ENCODE data around the gene SUN2.

Gene SUN2

GRCh38 chr22:38753948-38754750, 1.6 kb downstream of the SUN2 start:
- no peak for DNase-seq (ENCODE audit: low read depth in 2 of 2)

DNA sequence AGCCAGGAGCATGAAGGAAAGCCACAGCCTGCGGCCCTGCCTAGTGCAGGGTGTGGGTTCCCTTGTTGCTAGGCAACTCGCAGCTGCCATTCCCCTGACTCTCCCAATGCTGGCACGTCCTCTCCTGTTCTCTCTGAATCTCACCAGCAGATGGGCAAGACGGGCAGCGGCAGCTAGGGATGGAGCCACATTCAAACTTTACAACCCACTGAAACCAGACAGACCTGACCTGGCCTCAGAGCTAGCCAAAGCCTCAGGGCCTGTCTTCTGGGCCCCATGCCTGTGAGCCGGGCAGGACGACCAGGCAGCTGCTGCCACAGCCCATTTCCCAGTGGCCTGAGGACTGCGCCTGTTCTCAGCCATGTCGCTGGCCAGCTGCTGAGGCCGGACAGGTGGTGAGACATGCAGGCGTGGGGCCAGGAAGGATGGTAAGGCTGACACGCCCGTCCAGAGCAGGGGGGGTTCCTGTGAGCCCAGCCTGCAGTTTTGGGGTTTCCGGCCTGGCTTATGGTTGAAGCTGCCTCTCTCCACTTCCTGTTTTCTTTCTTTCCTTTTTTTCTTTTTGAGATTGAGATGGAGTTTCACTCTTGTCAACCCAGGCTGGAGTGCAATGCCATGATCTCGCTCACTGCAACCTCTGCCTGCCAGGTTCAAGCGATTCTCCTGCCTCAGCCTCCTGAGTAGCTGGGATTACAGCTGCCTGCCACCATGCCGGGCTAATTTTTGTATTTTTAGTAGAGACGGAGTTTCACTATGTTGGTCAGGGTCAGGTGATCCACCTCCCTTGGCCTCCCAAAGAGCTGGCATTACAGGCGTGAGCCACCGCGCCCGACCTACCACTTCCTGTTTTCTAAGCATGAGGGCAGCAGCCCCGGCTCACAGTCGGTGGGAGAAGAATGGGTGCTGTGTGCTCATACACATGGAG, 4.1 kb downstream of the SUN2 start:
- peak in 1 of 2 donors; percentile 32 for DNase-seq (ENCODE audit: low read depth in 2 of 2)

DNA sequence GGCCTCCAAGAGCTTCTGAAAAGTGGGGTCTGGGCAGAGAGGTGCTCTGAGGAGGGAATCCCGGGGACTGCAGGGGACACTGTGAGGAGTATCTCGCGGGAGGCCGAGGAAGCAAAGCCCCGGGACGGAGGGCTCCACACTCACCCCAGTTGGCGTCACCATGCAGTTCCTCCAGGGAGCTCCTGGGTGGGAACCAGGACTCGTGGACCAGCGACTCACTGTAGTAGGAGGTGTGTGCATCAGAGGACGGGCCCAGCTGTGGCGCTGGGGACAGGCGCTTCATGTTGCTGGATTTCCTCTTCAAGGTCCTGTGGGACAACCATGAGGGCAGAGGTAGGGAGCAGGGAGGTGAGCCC, 4.8 kb downstream of the SUN2 start:
- DNase-seq (ENCODE audit: low read depth in 2 of 2): no peak

DNA sequence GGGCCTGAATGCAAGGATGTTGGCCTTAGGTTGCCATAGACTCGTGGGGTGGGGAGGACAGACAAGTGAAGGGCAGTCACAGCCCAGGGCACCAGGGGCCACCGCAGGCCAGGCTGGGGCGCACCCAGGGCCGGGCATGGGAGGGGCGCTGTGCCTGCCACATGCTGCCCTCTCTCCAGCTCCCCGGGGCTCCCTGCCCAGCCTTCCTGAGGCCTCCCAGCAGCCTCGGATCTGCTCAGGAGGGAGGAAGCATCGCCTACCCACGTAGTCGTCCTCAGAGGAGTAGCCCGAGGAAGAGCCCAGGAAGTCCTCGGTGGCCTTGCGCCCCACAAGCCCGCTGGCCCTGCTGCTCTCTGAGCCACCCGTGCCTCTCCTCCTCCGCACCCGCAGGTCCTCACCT, 5.2 kb downstream of the SUN2 start:
- no peak for DNase-seq (ENCODE audit: low read depth in 2 of 2)

DNA sequence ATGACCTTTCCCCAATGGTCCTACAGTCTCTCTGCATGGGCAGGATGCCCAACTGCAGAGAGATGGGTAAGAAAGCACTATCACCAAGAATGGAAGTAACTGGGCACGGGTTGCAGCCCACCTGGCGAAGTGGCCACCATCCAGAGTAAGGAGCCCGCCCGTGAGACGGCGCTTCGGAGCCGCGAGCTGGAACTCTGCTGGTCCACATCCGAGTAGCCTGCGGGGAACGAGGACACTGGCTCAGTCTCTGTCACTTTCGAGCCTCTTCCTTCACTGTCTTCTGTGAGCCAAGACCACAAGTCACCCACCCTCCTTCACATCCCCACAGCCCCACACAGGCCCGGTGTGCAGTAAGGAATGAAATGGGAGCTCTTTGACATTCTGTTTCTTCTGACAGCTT, 5.7 kb downstream of the SUN2 start:
- no peak for DNase-seq (ENCODE audit: low read depth in 2 of 2)

GRCh38 chr22:38748487-38749136, 7.2 kb downstream of the SUN2 start:
- no peak for DNase-seq (ENCODE audit: low read depth in 2 of 2)

- no peak for DNase-seq (ENCODE audit: low read depth in 2 of 2)
Observed at GRCh38 chr22:38745676-38746460, 9.9 kb downstream of the SUN2 start.

GRCh38 chr22:38744981-38745380, 10.8 kb downstream of the SUN2 start:
- no peak for DNase-seq (ENCODE audit: low read depth in 2 of 2)

DNA sequence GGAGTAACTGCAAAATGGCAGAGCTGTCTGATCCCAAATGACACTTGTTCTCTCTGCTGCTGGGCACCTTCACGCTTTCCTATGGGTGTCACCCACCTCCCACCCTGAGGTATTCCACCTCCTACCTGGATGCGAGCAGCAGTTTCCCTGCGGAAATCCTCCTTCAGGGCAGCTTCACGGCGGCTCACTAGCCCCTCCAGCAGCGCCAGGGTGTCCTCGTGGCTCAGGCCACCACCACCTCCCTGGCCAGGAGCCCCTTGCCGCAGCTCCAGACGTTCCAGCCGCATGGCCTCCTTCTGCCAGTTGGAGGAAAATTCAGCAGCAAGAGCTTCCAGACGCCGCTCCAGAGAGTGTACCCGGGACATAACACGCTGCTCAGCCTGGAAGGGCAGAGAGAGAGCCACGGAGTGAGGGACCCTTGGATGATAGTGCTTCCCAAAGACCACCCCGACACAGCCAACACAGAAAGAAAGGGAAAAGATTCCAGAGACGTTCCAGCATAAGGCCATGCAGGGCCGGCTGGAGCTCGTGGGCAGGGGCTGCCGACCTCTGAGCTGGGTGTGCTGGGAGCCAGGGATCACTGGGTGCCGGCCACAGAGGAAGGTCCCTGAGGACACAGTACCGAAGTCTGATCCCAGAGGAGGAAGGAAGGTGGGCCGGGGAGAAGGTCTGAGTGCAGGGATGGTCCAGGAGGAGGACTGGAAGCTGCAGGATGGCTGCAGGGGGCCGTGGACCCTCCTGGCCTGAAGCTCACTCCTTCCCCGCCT, 13.4 kb downstream of the SUN2 start:
- no peak for DNase-seq (ENCODE audit: low read depth in 2 of 2)

- DNase-seq (ENCODE audit: low read depth in 2 of 2): no peak
Observed at GRCh38 chr22:38741576-38741975, 14.2 kb downstream of the SUN2 start.

DNA sequence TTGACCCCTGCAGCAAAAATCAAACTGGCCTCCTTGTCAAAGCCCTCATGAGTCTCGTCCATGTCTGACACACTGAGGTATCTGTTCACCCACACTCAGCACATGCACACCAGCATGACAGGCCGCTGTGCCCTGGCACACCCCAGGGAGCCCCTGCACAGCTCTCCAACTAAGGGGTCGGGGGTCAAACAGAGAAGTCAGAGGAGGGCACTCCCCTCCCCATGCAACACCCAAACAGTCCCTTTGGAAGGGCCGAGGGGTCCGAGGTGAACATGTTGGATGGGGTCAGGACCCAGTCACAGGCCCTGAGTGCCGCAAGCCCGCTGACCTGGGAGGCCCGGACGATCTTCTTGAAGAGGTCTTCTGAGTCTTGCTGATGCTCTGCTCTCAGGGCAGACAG, 14.6 kb downstream of the SUN2 start:
- DNase-seq (ENCODE audit: low read depth in 2 of 2): no peak

DNA sequence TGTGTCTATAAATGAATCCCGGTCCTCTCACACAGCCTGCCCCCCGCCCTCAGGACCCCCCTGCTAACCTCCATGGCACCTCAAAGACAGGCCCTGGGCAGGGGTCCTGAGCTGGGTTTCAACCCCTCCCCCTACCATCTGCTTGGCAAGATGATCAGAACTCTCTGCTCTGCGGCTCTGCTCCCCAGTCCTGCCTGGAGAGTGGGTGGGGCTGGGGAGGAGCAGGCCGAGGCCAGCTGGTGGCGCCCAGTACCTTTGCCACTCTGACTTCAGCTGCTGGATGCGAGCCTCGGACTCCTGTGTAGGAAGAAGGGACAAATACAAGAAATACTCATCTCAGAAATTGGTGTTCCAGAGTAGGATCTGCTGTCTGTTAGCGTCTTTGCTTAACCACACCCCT, 15.0 kb downstream of the SUN2 start:
- DNase-seq (ENCODE audit: low read depth in 2 of 2): no peak

- no peak for DNase-seq (ENCODE audit: low read depth in 2 of 2)
Observed at GRCh38 chr22:38740116-38740723, 15.6 kb downstream of the SUN2 start.

DNA sequence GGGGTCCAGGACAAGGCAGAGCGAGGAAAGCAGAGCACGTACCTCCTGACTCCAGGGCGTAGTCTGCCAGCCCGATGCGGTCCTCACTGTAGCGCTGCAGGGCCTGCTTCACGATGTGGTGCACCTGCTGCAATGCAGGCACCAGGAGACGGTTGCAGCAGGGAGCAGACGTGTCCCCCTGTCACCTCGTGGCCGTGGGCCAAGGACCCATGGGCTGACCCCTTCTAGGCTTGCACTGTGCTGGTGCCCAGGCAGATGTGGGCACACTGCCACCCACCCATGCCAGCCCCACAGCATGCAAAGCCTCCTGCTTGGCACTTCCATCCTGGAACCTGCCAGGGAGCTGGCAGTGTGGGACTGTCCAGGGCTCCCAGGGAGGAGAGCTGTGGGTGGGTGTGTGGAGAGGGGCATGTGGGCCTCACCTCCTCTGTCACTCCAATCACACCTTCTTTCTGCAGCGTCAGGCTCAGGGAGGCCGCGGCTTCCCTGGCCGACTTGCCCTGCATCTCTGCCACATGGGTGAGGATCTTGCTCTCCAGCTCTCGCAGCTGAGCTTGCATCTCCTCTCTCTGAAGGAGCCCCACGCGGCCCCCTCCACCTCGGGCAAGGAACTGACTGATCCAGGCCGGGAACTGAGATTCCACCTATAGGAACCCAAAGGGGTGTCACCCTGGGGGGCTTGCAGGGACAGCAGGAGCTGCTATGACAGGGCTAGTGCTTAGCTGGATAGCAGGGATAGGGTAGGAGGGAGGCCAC, 16.3 kb downstream of the SUN2 start:
- no peak for DNase-seq (ENCODE audit: low read depth in 2 of 2)

DNA sequence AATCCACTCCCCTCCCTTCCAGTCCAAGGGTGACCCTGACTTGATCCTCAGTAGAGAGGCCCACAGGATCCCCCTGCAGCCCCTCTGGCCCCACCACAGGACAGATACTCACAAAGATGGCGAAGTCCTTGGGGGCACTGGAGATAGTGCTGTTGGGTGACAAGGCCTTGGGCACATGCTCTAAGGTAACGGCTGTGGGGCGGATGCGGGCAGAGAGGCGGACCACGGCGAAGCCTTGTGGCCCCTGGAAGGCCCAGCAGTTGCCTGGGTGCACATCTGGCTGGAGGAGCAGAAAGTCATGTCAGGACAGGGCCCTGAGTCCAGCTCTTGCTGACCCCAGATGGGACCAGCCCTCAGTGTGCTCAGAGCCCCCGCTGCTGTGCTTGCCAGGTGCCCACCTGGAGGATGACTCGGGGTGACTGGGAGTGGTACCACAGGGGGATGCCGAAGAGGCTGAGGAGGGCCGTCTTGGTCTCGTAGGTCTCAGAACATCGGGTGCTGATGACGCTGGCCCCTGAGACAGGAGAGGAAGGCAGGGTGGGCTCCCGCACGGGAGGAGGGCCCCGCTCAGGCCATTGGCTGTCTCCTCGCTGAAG, 17.2 kb downstream of the SUN2 start:
- DNase-seq (ENCODE audit: low read depth in 2 of 2): no peak

GRCh38 chr22:38737302-38738060, 18.3 kb downstream of the SUN2 start:
- no peak for DNase-seq (ENCODE audit: low read depth in 2 of 2)

DNA sequence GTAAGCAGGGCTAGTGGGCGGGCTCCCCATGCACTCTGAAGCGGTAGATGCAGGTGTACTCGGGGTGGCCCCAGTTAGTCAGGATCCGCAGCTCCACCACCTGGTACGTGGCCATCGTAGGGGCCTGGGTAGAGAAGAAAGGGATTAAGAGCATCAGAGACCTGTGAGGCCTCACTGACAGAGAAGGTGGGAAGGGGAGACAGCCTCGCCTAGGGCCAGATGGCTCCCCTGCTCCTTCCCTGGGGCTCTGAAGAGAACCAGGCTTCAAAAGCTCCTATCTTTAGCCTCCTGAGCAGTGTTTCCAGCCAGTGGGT, 19.6 kb downstream of the SUN2 start:
- no peak for DNase-seq (ENCODE audit: low read depth in 2 of 2)

GRCh38 chr22:38735465-38736256, 20.1 kb downstream of the SUN2 start:
- no peak for DNase-seq (ENCODE audit: low read depth in 2 of 2)

Measured in stimulated activated CD4-positive, alpha-beta T cell treated with anti-CD3 and anti-CD28 coated beads, Interleukin-1b, Interleukin-23, amount 100 ng/mL, for 4 hours (primary cell).